A549 (cell line): Measurements from ENCODE around the gene PDIA6.

Experiments used
- BHLHE40 ChIP-seq: IDR thresholded peaks from 2 replicates; pipeline ENCODE4 v1.6.1; 2012; ENCODE audit warnings: low read depth, low read length, inconsistent platforms
- CEBPB ChIP-seq, 2 experiments: fragments of >200 bp in 1 of 2; sonication (Bioruptor Twin) in 1 of 2; formaldehyde crosslinking in 1 of 2; IDR thresholded peaks; 2 replicates each; pipeline ENCODE4 v1.6.1; 2012 to 2016
- CTCF ChIP-seq: fragments of >200 bp; sonication (Bioruptor Twin); formaldehyde crosslinking; IDR thresholded peaks from 3 replicates; pipeline ENCODE4 v1.5.1; 2016
- EP300 ChIP-seq, 2 experiments: fragments of >200 bp; sonication (Bioruptor Twin); formaldehyde crosslinking; IDR thresholded peaks; 2 replicates in 1 of 2; 3 replicates in 1 of 2; pipeline ENCODE4 v1.6.1; 2016 to 2017
- HOXA7 ChIP-seq: fragments of 250-450 bp; sonication (Bioruptor Pico); IDR thresholded peaks from 2 replicates; pipeline ENCODE4 v1.5.0; 2020; ENCODE audit warnings: mild to moderate bottlenecking, moderate library complexity
- HOXB5 ChIP-seq: fragments of 250-450 bp; sonication (Bioruptor Pico); IDR thresholded peaks from 2 replicates; pipeline ENCODE4 v1.5.0; 2020; ENCODE audit warnings: mild to moderate bottlenecking, moderate library complexity
- JUNB ChIP-seq: fragments of >200 bp; sonication (Bioruptor Twin); formaldehyde crosslinking; IDR thresholded peaks from 2 replicates; pipeline ENCODE4 v1.6.1; 2016
- POLR2A ChIP-seq: IDR thresholded peaks from 2 replicates; pipeline ENCODE4 v1.6.1; 2012; ENCODE audit warnings: mild to moderate bottlenecking, low read length
- RFX5 ChIP-seq: fragments of 450-650 bp; IDR thresholded peaks from 2 replicates; pipeline ENCODE4 v1.7.1; 2014; ENCODE audit warnings: antibody characterized with exemption, mild to moderate bottlenecking, moderate library complexity
- USF2 ChIP-seq: fragments of 450-650 bp; IDR thresholded peaks from 2 replicates; pipeline ENCODE4 v1.6.1; 2014; ENCODE audit warnings: antibody characterized with exemption

- TF ChIP-seq CTCF: no peak
- no peak for TF ChIP-seq RFX5
- TF ChIP-seq POLR2A: no peak
- TF ChIP-seq HOXB5: no peak
- TF ChIP-seq CEBPB (IDR thresholded peaks at IDR 0.05): no peak
- TF ChIP-seq HOXA7 (CRISPR knock-in tag): no peak
- TF ChIP-seq BHLHE40: no peak
- no peak for TF ChIP-seq JUNB
- no peak for TF ChIP-seq USF2
- TF ChIP-seq EP300 (IDR thresholded peaks at IDR 0.05): no peak
Measured at GRCh38 chr2:10741139-10741538, 71.4 kb downstream of the PDIA6 start.
